Neuronal stem cell (in vitro differentiated cells): ENCODE data around the gene MAN1A2.

ENCODE experiments used
- DNase-seq: peaks from one replicate; pipeline ENCODE4 v3.0.0-alpha.2; 2013; ENCODE audit warnings: low spot score
- H2AFZ ChIP-seq: one replicate; pipeline ENCODE4 v1.6.1; 2013; ENCODE audit warnings: mild to moderate bottlenecking, low read length, inconsistent platforms
- H2AK5ac ChIP-seq: 2 replicates; pipeline ENCODE4 v1.6.1; 2013; ENCODE audit warnings: low read depth, mild to moderate bottlenecking, inconsistent platforms, low read length, moderate library complexity, mixed read lengths
- H2BK120ac ChIP-seq: 2 replicates; pipeline ENCODE4 v1.6.1; 2013; ENCODE audit warnings: low read depth, mild to moderate bottlenecking, inconsistent platforms, low read length, moderate library complexity, mixed read lengths
- H2BK12ac ChIP-seq: one replicate; pipeline ENCODE4 v1.6.1; 2013; ENCODE audit warnings: low read length, inconsistent platforms
- H2BK15ac ChIP-seq: 2 replicates; pipeline ENCODE4 v1.6.1; 2013; ENCODE audit warnings: mild to moderate bottlenecking, low read length, inconsistent platforms, mixed read lengths
- H2BK5ac ChIP-seq: one replicate; pipeline ENCODE4 v1.6.1; 2013; ENCODE audit warnings: inconsistent platforms, mild to moderate bottlenecking, low read length, moderate library complexity
- H3K14ac ChIP-seq: one replicate; pipeline ENCODE4 v1.6.1; 2013; ENCODE audit warnings: low read length, inconsistent platforms
- H3K18ac ChIP-seq: 2 replicates; pipeline ENCODE4 v1.6.1; 2013; ENCODE audit warnings: low read length, inconsistent platforms
- H3K23ac ChIP-seq: 2 replicates; pipeline ENCODE4 v1.6.1; 2013; ENCODE audit warnings: low read depth, mild to moderate bottlenecking, mixed read lengths, low read length, inconsistent platforms; ENCODE audit not compliant: poor library complexity
- H3K27ac ChIP-seq: replicated peaks from 3 replicates; pipeline ENCODE4 v1.5.1; 2013; ENCODE audit warnings: low read length, inconsistent platforms
- H3K27me3 ChIP-seq, 3 experiments: 2 replicates each; pipeline ENCODE4 v1.6.1; 2013; ENCODE audit warnings: low read length in 3 of 3, mild to moderate bottlenecking in 2 of 3, inconsistent platforms in 1 of 3, low read depth in 1 of 3, mixed read lengths in 1 of 3, moderate library complexity in 1 of 3; ENCODE audit not compliant: control insufficient read depth in 3 of 3, insufficient read depth in 3 of 3
- H3K36me3 ChIP-seq, 2 donors: replicated peaks in 1 of 2; 2 replicates each; pipeline ENCODE4 v1.6.1; 2013; ENCODE audit warnings: low read length in 2 of 2; ENCODE audit not compliant: control insufficient read depth in 2 of 2, insufficient read depth in 2 of 2
- H3K4ac ChIP-seq: 2 replicates; pipeline ENCODE4 v1.6.1; 2013; ENCODE audit warnings: inconsistent platforms, mild to moderate bottlenecking, low read length, moderate library complexity
- H3K4me1 ChIP-seq, 2 donors: 1 replicate in 1 of 2; 2 replicates in 1 of 2; pipeline ENCODE4 v1.6.1; 2013; ENCODE audit warnings: low read length in 2 of 2, low read depth in 1 of 2; ENCODE audit not compliant: control insufficient read depth in 2 of 2, insufficient read depth in 1 of 2
- H3K4me2 ChIP-seq: one replicate; pipeline ENCODE4 v1.6.1; 2013; ENCODE audit warnings: mild to moderate bottlenecking, low read length, inconsistent platforms; ENCODE audit not compliant: insufficient read depth, poor library complexity, severe bottlenecking
- H3K4me3 ChIP-seq, 2 donors: 2 replicates each; pipeline ENCODE4 v1.5.1; 2013; ENCODE audit warnings: low read length in 2 of 2, mild to moderate bottlenecking in 2 of 2, inconsistent platforms in 1 of 2, moderate library complexity in 1 of 2
- H3K79me1 ChIP-seq: one replicate; pipeline ENCODE4 v1.6.1; 2013; ENCODE audit warnings: low read depth, mild to moderate bottlenecking, inconsistent platforms, low read length, moderate library complexity
- H3K9ac ChIP-seq: one replicate; pipeline ENCODE4 v1.6.1; 2013; ENCODE audit warnings: mild to moderate bottlenecking, low read depth, low read length, inconsistent platforms; ENCODE audit not compliant: poor library complexity
- H3K9me3 ChIP-seq, 2 donors: replicated peaks in 1 of 2; 2 replicates each; pipeline versions ENCODE3 to v1.6.1; 2013; ENCODE audit warnings: low read length in 2 of 2, mild to moderate bottlenecking in 2 of 2, inconsistent platforms in 1 of 2, low read depth in 1 of 2, mixed read lengths in 1 of 2, moderate library complexity in 1 of 2; ENCODE audit not compliant: control insufficient read depth in 2 of 2, insufficient read depth in 1 of 2
- H4K8ac ChIP-seq: one replicate; pipeline ENCODE4 v1.6.1; 2013; ENCODE audit warnings: low read depth, mild to moderate bottlenecking, inconsistent platforms, low read length, moderate library complexity
- H4K91ac ChIP-seq: one replicate; pipeline ENCODE4 v1.6.1; 2013; ENCODE audit warnings: low read length, low read depth, mild to moderate bottlenecking, inconsistent platforms; ENCODE audit not compliant: poor library complexity
- WGBS, 2 donors: extraction: QIAGEN DNeasy Blood & Tissue Kit; methylation state at CpG; one replicate each; pipeline ENCODE4 v1.1.7; 2013; ENCODE audit warnings: missing lambda C conversion rate in 2 of 2, mixed read lengths in 1 of 2; ENCODE audit not compliant: insufficient read length in 2 of 2, insufficient replicate concordance in 1 of 2; ENCODE audit errors: extremely low coverage in 2 of 2; 5-methylcytosine and 5-hydroxymethylcytosine counted together

Gene MAN1A2

DNA sequence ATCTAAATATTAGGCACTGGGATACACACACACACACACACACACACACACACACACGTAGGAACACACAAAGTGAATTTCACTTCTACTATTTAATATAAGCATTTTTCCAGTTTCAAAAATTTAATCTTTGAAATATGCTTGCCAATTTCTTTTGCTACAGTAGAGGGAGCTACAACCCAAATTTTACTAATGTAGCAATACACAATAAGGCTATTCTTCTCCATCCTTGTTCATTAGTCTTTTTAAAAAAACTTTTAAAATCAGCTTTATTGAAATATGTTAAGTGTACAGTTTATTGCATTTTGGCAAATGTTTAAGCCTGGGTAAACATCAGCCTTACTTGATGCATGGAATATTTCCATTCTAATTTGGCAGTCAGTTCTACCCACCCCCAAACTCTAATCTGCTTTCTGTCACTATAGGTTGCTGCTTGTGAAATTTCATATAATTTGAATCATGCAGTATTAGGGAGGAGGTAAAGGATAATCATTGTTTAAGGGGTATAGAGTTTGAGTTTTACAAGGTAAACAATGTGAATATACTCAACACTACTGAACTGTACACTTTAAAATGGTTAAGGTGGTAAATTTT is 145.6 kb downstream of the MAN1A2 start:
- H3K27ac ChIP-seq, result no peak overlapping the region
- no peak overlapping the region for H2AK5ac ChIP-seq
- DNase-seq, result peak; percentile 4

DNA sequence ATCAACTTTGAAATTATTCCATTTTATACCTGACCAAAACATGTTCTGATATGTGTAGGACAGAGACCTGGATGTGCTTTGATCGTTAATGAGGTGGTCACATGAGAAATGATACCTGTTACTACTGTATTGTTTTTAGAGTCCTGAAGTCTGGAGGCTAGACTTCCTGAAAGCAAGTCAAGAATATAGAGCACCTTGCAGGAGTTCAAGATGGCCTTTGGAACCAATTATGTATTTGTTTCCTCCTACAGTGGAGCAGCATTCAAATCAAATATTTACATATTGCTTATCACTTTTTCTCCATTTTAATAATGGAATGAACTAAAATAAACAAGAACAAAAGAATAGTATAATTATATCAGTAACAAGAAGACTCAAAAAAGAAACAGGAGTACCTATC is 155.9 kb downstream of the MAN1A2 start:
- Histone ChIP-seq H2BK12ac (no peak overlapping the region), H2BK120ac (no peak overlapping the region), H3K4ac (no peak overlapping the region), H4K8ac (no peak overlapping the region), H3K4me1 (no peaks in the 10 kb centered on the region), H3K4me3 (no peak overlapping the region), H4K91ac (no peak overlapping the region), H2BK15ac (no peak overlapping the region), H3K27ac (no peak overlapping the region), H3K27me3 (no peaks in the 10 kb centered on the region), H2AK5ac (no peak overlapping the region), H3K9me3 (no peaks in the 10 kb centered on the region), H3K23ac (no peak overlapping the region), H3K14ac (no peak overlapping the region), H3K79me1 (no peaks in the 10 kb centered on the region), H2BK5ac (no peak overlapping the region), H3K4me2 (no peak overlapping the region), H3K18ac (no peak overlapping the region), H2AFZ (no peak overlapping the region), H3K9ac (no peak overlapping the region), H3K36me3 (peaks cover 0 to 13% of the 10 kb centered on the region in 2 donors)
- no CpG with 5 or more reads among the region's 1 CpG for WGBS, 2 donors
- no peak for DNase-seq

More for the DNA sequence above, 145.6 kb downstream of the MAN1A2 start:
- H3K14ac ChIP-seq, result no peak overlapping the region
- H2BK120ac ChIP-seq, result no peak overlapping the region
- H2AFZ ChIP-seq, result no peak overlapping the region
- WGBS, 2 donors, result no CpG with 5 or more reads among the region's 1 CpG
- no peak overlapping the region for H4K91ac ChIP-seq
- no peak overlapping the region for H3K4me3 ChIP-seq
- H4K8ac ChIP-seq, result no peak overlapping the region
- H3K27me3 ChIP-seq, result no peaks in the 10 kb centered on the region
- H2BK12ac ChIP-seq, result no peak overlapping the region
- H3K4me1 ChIP-seq, result no peaks in the 10 kb centered on the region
- no peak overlapping the region for H3K9ac ChIP-seq
- H3K9me3 ChIP-seq, result no peaks in the 10 kb centered on the region
- H3K4me2 ChIP-seq, result no peak overlapping the region
- no peak overlapping the region for H3K18ac ChIP-seq
- no peak overlapping the region for H2BK5ac ChIP-seq
- H2BK15ac ChIP-seq, result no peak overlapping the region
- no peak overlapping the region for H3K4ac ChIP-seq
- H3K23ac ChIP-seq, result no peak overlapping the region
- H3K79me1 ChIP-seq, result no peaks in the 10 kb centered on the region
- H3K36me3 ChIP-seq, result peaks cover under 1 to 3% of the 10 kb centered on the region in 2 donors

DNA sequence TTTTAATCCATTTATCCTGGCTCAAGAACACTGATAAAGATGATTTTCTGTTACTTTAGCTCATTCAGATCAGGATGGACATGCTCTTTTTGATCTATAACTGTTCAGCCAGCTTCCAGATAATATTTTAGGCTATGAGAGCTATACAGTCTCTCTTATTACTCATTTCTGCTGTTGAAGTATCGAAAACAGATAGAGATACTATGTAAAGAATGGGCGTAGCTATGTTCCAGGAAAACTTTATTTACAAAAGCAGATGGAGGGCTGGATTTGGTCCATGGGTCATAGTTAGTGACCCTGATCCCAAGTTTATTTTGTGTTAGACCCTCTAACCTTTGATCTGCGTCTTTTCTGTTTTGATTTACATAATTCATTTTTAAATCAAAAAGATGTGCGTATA is 159.8 kb downstream of the MAN1A2 start:
- Histone ChIP-seq H2AK5ac (no peak overlapping the region), H3K18ac (no peak overlapping the region), H4K8ac (no peak overlapping the region), H3K4me2 (no peak overlapping the region), H3K14ac (no peak overlapping the region), H4K91ac (no peak overlapping the region), H3K36me3 (peaks cover 0 to 13% of the 10 kb centered on the region in 2 donors), H2BK15ac (no peak overlapping the region), H3K9ac (no peak overlapping the region), H3K4me1 (no peaks in the 10 kb centered on the region), H2AFZ (no peak overlapping the region), H3K79me1 (no peaks in the 10 kb centered on the region), H3K23ac (no peak overlapping the region), H3K4ac (no peak overlapping the region), H3K4me3 (no peak overlapping the region), H3K27me3 (no peaks in the 10 kb centered on the region), H3K27ac (no peak overlapping the region), H2BK120ac (no peak overlapping the region), H2BK12ac (no peak overlapping the region), H3K9me3 (no peaks in the 10 kb centered on the region), H2BK5ac (no peak overlapping the region)
- DNase-seq, result no peak
- no CpG with 5 or more reads among the region's 4 CpGs for WGBS, 2 donors

DNA sequence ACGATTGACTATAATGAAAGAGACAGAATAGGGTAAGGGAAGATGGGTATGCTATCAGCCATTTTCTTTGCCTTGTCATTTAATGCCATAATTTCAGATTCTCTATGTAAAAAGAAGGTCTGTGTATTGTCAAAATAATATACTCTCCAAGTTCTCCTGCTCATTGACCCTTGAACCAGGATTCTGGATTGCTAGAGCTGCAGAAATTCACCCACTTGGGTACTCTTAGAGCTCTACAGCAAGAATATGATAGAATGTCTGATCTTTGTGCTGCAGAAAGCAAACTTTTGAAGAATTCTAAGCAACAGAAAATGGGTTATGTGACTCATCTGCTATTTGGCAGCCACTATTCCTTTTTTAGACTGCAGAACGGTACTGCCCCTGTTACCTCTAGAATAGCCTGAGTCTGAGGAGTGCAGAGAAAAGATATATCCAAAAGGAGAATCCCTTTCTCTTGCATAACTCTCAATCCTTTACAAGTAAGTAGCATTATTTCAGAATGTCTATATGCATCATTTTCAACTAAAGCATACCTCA is 160.4 kb downstream of the MAN1A2 start:
- Histone ChIP-seq H2BK12ac (no peak overlapping the region), H3K4me2 (no peak overlapping the region), H3K27me3 (no peaks in the 10 kb centered on the region), H2BK5ac (no peak overlapping the region), H3K18ac (no peak overlapping the region), H3K79me1 (no peaks in the 10 kb centered on the region), H3K36me3 (peaks cover 0 to 13% of the 10 kb centered on the region in 2 donors), H2BK120ac (no peak overlapping the region), H3K4ac (no peak overlapping the region), H3K4me1 (no peaks in the 10 kb centered on the region), H3K23ac (no peak overlapping the region), H2AFZ (no peak overlapping the region), H3K4me3 (no peak overlapping the region), H2AK5ac (no peak overlapping the region), H2BK15ac (no peak overlapping the region), H4K91ac (no peak overlapping the region), H3K14ac (no peak overlapping the region), H3K9me3 (no peaks in the 10 kb centered on the region), H4K8ac (no peak overlapping the region), H3K27ac (no peak overlapping the region), H3K9ac (no peak overlapping the region)
- DNase-seq, result no peak
- no CpG with 5 or more reads among the region's 2 CpGs for WGBS, 2 donors
